ENCODE data around the gene NPAS2. TPM values are rescaled to one million over a fixed set of nuclear protein-coding genes. Genes with fewer than 3 reads are reported as not detected.

Gene NPAS2
- polyA plus RNA-seq, 1 of the 3 experiments (the other 2 are of a cell fraction) = 58.5 TPM

GRCh38 chr2:101001691-101002561 lies 182.0 kb downstream of the NPAS2 start, which contains the start of gene RPL31 (continued):
- TF ChIP-seq MAX (IDR thresholded peaks at IDR 0.05; ENCODE audit: low read depth) (peak; percentile 99), GABPA (IDR thresholded peaks at IDR 0.05; ENCODE audit: low read depth) (peak; percentile 92)

GRCh38 chr2:101002562-101003277 lies 182.8 kb downstream of the NPAS2 start:
- Histone ChIP-seq H3K27me3 (ENCODE audit: insufficient read depth) (no peaks in the 10 kb centered on the region), H3K9me3 (no peaks in the 10 kb centered on the region), H3K9ac (peak overlapping the region; percentile 98), H3K4me3 (ENCODE audit: low read depth in 2 of 2, low read length in 1 of 2) (peak overlapping the region; percentile 91 to 96), H3K79me2 (ENCODE audit: insufficient read depth) (peaks cover 35% of the 10 kb centered on the region), H3K4me2 (peak overlapping the region; percentile 84), H3K27ac (ENCODE audit: low read depth in 2 of 2, low read length in 1 of 2) (peak overlapping the region; percentile 81 to 90), H2AFZ (ENCODE audit: low read depth) (peak overlapping the region; percentile 98; the same call in 1 of the 2 replicates), H3K36me3 (replicated peaks in 1 of 2; ENCODE audit: control insufficient read depth in 1 of 2, insufficient read depth in 2 of 2, low read length in 1 of 2) (peaks cover 46 to 49% of the 10 kb centered on the region in 2 experiments), H3F3A (replicated peaks; ENCODE audit: insufficient read depth) (peaks cover 43% of the 10 kb centered on the region), H3K4me1 (ENCODE audit: control insufficient read depth in 1 of 2, insufficient read depth in 2 of 2, low read depth in 1 of 2, low read length in 1 of 2) (peaks cover 11 to 24% of the 10 kb centered on the region in 2 experiments), H3K9me2 (no peaks in the 10 kb centered on the region), H4K20me1 (ENCODE audit: insufficient read depth) (peaks cover 35% of the 10 kb centered on the region)
- ChIA-PET CTCF (interaction anchor here (0.8 to 10.3 kb wide), 10 partner anchors 10 to 395 kb away, joined by 3 to 57 read pairs (median 3); partner anchors contain the start of genes CNOT11 and TBC1D8), POLR2A (interaction anchor here (1.0 to 2.3 kb wide), 4 partner anchors 10 to 440 kb away, joined by 3 to 16 read pairs (median 5); partner anchors contain the start of genes CNOT11 and PDCL3)
- under 1% methylated on average over 21 of the region's 26 CpGs for WGBS (ENCODE audit: low lambda C conversion rate)
- peak; percentile 43 for DNase-seq
- no peak for TF ChIP-seq MEF2A (IDR thresholded peaks at IDR 0.05; ENCODE audit: borderline replicate concordance, low read depth)
- 0 out of 2 replicates have a peak, but pooled peaks have one; percentile 20 for TF ChIP-seq MXI1 (IDR thresholded peaks at IDR 0.05; ENCODE audit: low read depth, low read length)

- H3F3A ChIP-seq (replicated peaks; ENCODE audit: insufficient read depth) = peaks cover 41% of the 10 kb centered on the region
- peak overlapping the region; percentile 98 for H3K9ac ChIP-seq
- 7% methylated on average over 12 of the region's 12 CpGs for WGBS (ENCODE audit: low lambda C conversion rate)
- peaks cover 11 to 24% of the 10 kb centered on the region in 2 experiments for H3K4me1 ChIP-seq (ENCODE audit: control insufficient read depth in 1 of 2, insufficient read depth in 2 of 2, low read depth in 1 of 2, low read length in 1 of 2)
- ChIA-PET POLR2A (interaction anchor here (2.3 kb wide), 1 partner anchor 440 kb away, joined by 16 read pairs; the partner anchor contains the start of gene PDCL3), CTCF (interaction anchor here (0.8 to 10.3 kb wide), 8 partner anchors 9 to 393 kb away, joined by 3 to 57 read pairs (median 4); partner anchors contain the start of genes CNOT11 and TBC1D8)
- no peaks in the 10 kb centered on the region for H3K9me3 ChIP-seq
- peak overlapping the region; percentile 91 to 96 for H3K4me3 ChIP-seq (ENCODE audit: low read depth in 2 of 2, low read length in 1 of 2)
- H4K20me1 ChIP-seq (ENCODE audit: insufficient read depth) = peaks cover 38% of the 10 kb centered on the region
- no peak for TF ChIP-seq USF1 (IDR thresholded peaks at IDR 0.05; ENCODE audit: borderline replicate concordance, low read depth)
- TF ChIP-seq SMC3 (IDR thresholded peaks at IDR 0.05; ENCODE audit: low read depth, low read length) = no peak
- TF ChIP-seq POLR2AphosphoS5 (IDR thresholded peaks at IDR 0.05; ENCODE audit: low read depth, low read length) = no peak
- no peak for TF ChIP-seq GABPA (IDR thresholded peaks at IDR 0.05; ENCODE audit: low read depth)
- TF ChIP-seq REST (IDR thresholded peaks at IDR 0.05; ENCODE audit: low read depth, low read length) = no peak
- no peak for TF ChIP-seq RAD21 (IDR thresholded peaks at IDR 0.05; ENCODE audit: low read length)
- no peak for TF ChIP-seq MEF2A (IDR thresholded peaks at IDR 0.05; ENCODE audit: borderline replicate concordance, low read depth)
- peaks cover 52 to 54% of the 10 kb centered on the region in 2 experiments for H3K36me3 ChIP-seq (replicated peaks in 1 of 2; ENCODE audit: control insufficient read depth in 1 of 2, insufficient read depth in 2 of 2, low read length in 1 of 2)
- peak overlapping the region; percentile 81 to 90 for H3K27ac ChIP-seq (ENCODE audit: low read depth in 2 of 2, low read length in 1 of 2)
- H3K4me2 ChIP-seq = peak overlapping the region; percentile 84
- no peaks in the 10 kb centered on the region for H3K9me2 ChIP-seq
- DNase-seq = no peak
- no peak overlapping the region for H2AFZ ChIP-seq (ENCODE audit: low read depth)
- no peaks in the 10 kb centered on the region for H3K27me3 ChIP-seq (ENCODE audit: insufficient read depth)
- H3K79me2 ChIP-seq (ENCODE audit: insufficient read depth) = peaks cover 35% of the 10 kb centered on the region
These were observed 183.4 kb downstream of the NPAS2 start for GRCh38 chr2:101003278-101003775.

Data from SK-N-SH (cell line).